HG03558 (cell line): ENCODE measurements around the gene SRRD.
"Not testable (repeated sequence)": the region's sequence is repeated elsewhere in the genome, so short reads cannot be mapped to it uniquely, and the experiment has no call there.

ENCODE experiments used
- ATAC-seq: cut with Tn5 transposase; IDR thresholded peaks from one replicate; pipeline ENCODE4 v1.9.1; 2021; ENCODE audit warnings: moderate number of reproducible peaks; ENCODE audit not compliant: unreplicated experiment; ENCODE audit errors: extremely low read depth

SRRD gene

DNA sequence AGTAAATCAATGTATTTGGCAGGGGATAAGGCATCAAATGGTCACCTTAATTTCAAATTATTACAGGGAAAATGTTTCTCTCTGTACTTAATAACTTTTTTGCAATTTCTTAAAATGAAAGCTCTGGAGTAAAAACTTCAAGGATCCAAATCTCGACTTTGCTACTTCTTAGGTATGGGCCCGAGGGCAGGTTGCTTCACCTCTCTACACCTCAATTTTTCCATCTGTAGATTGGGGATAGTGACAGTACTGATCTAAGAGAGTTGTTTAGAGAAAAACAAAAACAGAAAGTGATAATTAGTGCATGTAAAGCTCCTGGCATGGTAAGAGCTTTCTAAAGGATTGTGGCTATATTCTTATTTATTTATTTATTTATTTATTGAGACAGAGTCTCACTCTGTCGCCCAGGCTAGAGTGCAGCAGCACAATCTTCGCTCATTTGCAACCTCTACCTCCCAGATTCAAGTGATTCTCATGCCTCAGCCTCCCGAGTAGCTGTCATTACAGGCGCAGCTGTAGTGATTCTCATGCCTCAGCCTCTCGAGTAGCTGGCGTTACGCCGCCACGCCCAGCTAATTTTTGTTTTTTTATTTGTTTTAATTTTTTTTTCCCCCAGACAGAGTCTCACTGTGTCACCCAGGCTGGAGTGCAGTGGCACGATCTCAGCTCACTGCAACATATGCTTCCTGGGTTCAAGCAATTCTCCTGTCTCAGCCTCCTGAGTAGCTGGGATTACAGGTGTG, 30.9 kb downstream of the SRRD start:
- no peak for ATAC-seq

DNA sequence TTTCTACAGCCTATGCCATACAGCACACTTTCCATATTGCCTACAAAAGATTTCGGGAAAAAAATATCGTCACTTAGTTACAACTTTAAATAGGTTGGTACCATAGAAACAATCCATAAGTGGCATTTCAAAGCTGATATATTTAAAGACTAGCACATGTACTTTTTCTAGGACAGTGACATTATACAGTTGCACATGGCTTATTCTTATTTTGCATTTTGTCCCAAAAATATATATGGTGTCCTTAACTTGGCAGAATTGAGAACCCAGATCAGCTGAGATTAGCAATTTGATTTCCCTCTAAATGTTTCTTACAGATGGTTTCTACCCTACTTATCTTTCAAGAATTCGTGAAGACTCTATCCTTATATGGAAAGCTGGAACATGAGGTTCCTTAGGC, 32.3 kb downstream of the SRRD start:
- no peak for ATAC-seq

DNA sequence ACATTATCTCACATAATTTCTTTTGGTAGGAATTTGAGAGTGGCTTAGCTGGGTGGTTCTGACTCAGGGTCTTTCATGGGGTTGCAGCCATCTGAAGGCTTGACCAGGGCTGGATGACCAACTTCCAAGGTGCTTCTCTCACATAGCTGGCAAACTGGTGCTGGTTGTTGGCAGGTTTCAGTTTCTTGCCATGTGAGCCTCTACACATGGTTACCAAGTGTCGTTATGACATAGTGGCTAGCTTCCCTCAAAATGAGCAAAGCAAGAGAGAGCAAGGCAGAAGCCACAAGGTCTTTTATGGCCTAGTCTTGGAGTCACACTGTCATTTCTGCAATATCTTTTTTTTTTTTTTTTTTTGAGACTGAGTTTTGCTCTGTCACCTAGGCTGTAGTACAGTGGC, 32.8 kb downstream of the SRRD start:
- no peak for ATAC-seq

DNA sequence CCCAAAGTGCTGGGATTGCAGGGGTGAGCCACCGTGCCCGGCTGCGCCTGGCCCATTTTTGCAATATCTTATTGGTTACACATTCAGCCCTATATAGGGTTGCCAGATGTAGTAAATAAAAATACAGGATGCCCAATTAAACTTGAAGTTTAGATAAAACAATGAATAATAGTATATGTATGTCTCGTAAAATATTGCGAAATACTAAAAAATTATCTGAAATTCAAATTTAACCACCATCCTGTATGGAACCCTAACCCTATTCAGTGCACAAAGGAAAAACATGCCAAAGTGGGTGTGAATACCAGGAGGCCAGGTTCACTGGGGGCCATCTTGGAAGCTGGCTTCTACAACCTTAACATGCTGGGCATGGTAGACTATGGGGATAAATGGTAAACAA, 33.8 kb downstream of the SRRD start:
- ATAC-seq: no peak

DNA sequence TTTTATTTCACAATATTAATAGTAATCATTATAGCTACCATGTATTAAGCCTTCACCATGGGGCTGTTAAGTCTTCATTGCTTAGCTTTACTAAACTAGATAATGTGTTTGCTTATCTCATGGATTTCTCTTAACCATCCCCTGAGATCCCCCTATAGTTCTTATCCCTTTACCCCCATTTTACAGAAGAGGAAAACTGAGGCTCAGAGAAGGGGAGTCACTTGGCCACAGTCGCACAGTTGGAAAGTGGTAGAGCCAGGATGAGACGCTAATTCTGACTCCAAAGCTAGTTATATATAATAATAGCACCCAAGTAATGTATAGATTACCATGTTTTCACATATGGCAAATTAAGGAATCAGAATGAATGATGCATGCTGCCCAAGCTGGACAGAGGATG, 38.3 kb downstream of the SRRD start:
- no peak for ATAC-seq

DNA sequence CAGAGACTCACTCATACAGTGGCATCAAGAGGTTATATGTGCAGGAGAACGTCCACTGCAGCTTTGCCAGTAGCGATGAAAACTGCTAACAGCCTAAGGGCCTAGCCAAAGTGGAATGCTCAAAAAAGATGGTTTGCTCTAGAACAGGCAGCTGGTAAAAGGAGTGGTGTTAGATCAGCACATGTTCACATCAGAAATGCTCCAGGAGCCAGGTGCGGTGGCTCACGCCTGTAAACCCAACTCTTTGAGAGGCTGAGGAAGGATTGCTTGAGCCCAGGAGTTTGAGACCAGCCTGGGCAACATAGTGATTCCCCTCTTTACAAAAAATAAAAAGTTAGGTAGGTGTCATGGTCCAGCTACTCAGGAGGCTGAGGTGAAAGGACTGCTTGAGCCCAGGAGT, 38.9 kb downstream of the SRRD start:
- no peak for ATAC-seq

DNA sequence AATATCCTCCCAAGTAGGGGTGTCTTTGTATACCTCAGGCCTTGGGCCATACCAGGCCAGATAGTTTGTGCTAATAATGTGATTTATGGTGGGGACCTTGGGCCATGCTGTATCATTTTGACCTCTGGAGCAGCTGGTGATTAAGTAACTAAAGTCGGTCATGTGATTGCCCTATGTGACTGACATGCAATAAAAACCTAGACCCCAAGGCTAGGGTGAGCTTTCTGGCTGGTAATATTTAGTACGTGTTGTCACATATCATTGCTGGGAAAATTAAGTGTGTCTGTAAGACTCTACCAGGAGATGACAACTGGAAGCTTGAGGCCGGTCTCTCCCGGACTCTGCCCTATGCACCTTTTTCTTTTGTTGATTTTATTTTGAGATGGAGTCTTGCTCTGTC, 41.2 kb downstream of the SRRD start:
- no peak for ATAC-seq

DNA sequence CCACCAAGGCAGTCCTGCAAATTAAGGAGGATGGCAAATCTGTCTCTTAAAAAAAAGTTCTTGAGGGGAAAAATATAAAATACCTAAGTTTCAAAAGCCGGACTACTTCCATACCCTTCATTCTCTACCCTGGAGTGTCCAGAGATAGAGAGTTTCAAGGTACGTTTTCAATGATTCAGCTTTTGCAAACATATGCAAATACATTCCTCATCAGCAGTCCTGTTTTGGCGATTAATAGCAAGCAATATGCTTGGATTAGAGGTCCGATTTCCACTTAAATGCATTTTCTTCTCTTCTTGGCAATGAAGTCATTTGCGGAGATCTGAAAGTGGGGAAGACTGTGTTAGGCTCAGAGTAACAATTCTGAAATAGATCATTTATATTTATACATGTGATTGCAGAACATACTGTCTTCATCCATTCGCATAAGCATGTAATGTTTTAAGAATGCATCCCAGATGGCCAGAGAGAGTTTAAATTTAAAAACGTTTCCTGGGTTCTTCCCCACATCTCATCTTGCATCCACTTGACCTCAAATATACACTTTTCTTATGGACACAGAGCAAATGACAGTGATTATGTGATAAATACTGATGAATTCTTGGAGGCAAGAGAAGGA, 42.4 kb downstream of the SRRD start:
- no peak for ATAC-seq

DNA sequence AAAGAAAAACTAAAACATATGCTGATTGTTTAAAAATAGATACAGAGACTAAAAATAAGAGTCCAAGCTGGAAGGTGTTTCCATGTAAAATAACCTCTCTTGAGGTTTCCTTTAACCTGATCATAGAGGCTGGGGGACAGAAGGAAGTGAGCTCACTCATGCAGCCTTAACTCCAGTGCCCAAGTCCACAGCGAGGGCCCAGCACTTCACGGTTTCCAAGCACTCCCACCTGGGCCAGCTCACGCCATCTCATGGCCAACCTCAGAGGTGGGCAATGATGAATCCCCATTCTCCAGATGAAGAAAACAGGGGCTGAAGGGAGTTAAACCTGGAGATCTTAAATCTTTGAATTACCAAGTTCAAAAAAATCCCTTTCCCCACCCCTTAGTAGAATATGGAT, 43.5 kb downstream of the SRRD start:
- ATAC-seq: no peak

DNA sequence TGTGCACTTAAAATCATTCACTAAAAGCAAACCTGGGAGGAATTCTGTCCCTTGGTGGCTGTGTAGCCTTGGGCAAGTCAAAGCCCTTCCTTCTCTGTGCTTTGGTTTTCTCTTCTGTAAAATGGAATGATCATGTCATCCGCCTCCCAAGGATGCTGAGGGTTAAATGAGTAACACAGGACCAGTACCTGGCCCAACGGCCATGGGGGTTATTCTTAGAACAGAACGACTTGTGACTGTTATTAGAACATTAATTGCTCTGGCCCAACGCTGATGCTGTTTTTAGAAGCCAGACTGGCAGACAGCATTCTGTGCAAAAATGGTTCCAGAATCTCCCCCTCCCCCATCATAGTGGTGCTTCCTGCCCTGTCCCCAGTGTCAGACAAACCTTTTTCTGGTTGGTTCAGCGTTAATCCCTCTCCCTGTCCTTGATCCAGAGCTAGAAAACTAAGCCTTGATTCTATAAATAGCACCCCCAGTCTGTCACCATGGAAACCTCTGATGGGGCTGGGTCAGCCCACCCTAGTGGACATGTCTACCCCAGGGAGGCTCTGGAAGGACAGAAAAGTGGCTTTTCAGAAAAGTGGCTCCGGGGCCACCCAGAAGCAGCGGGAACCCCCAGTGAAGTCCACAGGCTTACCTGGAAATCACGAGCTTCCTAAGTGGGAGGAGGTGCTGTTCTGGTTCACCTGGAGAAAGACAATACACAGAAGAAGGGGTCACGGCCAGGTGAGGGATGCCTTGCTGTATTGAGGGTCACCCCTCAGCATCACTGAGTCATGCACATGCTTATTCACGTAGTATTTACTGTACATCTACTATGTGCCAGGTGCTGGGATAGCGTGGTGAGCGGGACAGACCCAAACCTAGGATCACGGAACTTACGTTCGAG, 44.1 kb downstream of the SRRD start:
- no peak for ATAC-seq

DNA sequence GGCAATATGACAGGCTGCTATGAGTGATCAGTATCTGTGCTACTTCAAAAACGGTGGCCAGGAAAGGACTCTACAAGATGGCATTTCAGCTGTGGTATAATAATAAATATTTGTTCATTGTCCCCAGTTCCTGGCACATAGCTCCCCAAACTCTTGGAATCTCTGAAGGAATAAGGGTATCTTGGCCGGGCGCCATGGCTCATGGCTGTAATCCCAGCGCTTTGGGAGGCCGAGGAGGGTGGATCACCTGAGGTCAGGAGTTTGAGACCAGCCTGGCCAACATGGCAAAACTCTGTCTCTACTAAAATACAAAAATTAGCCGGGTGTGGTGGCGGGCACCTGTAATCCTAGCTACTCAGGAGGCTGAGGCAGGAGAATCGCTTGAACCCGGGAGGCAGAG, 44.8 kb downstream of the SRRD start:
- not testable (repeated sequence) for ATAC-seq

DNA sequence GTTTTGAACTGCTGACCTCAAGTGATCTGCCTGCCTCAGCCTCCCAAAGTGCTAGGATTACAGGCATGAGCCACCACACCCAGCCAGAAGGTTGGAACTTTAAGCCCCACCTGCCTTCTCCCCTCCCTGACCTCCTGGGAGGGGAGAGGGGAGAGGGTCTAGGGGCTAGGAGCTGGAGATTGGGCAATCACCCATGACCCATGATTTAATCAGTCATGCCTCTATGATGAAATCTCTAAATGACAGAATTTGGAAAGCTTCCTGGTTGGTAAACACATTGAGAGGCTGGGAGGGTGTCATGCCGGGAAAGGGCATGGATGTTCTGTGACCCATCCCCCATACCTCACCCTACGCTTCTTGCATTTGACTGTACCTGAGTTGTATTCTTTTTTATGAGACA, 45.7 kb downstream of the SRRD start:
- ATAC-seq: no peak

DNA sequence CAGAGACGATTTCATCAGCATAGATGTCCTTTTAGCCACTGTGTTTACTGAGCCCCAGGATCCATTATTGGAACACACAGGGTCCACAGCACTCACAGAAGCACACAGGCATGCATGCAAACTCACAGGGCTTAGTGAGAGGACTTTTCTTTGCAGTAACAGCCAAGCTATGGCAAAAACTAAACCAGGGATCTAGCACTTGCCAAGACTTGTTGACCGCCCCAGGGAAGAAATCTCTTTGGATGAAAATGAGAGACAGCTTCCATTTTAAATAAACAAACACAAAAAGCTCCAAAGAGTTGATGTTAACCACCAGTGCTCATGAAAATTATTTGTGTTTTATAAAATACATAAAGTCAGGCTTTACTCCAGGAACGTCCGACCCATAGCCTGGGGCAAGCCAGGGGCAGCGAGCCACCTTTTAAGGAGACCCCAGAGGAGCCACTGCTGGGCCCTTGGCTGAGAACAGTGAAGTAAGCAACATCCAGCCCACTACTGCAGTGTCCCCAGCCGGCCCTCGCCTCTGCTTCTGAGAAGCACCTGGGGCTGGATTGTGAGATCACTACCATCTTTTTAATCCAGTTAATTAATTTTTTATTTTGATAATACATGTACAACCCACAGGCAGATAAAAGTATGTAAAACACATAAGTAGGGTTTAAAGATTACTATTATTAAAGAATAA, 50.6 kb downstream of the SRRD start:
- ATAC-seq: no peak

DNA sequence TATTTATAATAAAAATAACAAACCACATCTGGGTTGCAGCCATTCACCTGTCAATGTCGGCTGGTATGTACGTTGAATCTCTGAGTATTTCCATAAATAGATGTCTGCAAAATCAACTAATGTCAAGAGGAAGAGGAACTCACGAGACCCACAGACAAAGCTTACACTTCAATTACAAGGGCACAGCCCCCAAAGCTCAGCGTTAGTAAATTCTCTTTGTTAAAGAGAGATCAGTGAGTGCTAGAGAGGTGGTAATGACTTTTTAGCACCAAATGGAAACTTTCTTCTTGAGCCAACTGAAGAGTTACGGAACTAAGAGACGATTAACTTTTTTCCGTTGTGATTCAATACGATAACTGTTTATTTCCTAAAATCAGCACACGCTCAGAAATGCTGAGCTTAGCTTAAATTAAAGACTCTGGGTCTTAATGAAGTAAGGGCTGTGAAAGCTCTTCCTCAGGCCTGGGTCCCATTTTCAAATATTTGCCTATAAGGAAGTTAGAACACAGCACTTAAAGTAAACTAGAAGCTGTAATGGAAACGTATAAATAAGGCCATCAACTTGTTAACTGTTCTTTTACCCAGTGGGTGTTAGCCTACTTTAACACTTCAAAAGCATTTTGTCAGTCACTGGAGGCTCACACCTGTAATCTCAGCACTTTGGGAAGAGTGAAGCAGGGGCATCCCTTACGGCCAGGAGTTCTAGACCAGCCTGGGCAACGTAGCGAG, 51.4 kb downstream of the SRRD start:
- ATAC-seq: no peak

DNA sequence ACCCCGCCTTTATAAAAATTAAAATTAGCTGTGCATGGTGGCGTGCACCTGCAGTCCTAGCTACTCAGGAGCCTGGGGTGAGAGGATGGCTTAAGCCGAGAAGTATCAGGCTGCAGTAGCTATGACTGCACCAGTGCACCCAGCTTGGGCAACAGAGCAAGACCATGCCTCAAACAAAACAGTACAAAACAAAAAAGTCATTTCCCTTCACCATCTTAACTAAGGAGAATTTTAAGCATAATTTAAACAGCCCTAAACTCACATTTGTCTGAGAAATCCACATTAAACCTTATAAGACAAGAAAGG, 51.9 kb downstream of the SRRD start:
- ATAC-seq: no peak

DNA sequence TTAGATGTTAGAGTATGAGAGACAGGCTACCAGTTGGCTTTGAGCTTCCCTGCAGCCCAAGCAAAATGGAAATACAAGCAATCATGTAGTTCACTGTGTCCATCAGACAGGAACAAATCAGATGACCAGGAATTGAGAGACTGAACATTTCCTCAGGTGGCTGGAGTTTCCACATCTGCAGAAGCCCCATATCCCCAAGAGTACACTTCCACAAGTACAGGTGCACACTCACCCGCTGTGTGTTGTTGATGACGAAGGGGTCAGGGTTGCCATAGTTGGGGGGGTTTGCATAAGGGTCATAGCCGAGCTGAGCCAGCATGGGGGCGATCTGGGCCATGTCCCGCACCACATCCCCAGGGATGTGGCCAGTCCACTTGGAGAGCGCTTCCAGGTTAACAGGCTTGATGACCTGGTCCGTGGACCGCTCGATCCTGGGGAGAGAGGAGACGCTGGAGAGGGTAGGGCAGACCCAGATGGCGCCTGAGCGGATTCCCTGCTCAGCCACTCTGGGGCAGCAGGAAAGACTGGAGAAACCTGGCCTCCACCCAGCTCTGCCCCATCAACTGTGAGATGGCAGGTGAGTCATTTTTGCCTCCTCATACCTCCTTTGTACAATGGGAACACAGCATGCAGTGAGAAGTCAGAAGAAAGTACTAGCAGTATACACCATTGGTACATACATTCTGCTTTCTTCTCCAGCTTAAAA, 52.5 kb downstream of the SRRD start:
- no peak for ATAC-seq

DNA sequence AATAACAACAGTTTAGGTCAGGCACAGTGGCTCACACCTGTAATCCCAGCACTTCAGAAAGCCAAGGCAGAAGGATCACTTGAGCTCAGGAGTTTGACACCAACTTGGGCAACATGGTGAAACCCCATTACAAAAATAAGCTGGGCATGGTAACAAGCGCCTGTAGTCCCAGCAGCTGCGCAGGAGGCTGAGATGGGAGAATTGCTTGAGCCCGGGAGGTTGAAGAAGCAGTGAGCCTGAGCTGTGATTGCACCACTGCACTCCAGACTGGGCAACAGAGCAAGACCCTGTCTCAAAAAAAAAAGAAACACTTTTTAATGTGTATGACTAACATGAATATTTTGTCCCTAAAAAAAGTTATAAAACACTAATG, 53.1 kb downstream of the SRRD start:
- ATAC-seq: no peak

DNA sequence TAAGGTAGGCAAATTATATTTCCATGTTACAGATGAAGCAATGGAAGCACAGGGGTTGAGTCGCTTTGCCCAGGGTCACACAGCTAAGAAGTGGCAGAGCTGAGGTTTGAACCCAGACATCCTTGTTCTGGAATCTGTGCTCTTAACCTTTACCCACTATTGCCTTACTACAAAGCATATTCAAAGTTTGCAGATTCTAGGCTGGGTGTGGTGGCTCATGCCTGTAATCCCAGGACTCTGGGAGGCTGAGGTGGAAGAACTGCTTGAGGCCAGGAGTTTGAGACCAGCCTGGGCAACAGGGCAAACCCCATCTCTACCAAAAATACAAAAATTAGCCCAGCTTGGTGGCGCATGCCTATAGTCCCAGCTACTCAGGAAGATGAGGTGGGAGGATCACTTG, 56.4 kb downstream of the SRRD start:
- ATAC-seq: no peak

DNA sequence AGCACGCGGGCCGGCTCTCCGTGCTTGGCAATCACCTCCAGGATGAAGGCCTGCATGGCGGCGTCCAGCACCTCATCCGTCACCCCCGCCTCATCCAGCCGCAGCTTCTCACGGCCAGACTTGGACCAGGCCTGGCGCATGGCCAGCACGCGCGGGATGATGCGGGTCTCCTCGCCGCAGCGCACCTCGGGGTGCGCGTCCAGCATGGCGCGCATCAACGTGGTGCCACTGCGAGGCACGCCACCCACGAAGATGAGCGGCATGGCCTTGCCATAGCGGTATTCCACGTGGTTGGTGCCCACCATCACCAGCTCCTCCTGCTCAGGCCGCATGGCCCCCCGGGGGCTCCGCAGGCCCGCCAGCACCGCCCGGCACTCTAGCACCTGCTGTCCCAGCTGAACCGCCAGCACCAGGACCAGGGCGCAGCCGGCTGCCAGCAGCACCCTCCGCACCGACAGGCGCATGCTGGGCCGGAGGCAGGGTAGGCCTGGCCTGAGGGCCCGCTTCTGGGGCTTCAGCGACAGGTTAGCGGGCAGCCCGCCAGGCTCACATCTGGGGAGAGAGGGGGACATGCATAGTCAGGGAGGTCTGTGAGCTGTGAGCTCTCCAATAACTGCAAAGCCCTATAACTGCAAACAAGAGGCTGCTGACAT, 57.6 kb downstream of the SRRD start:
- ATAC-seq: no peak
